WTC11 (cell line): ENCODE measurements around the gene NDUFA6. TPM values are rescaled to one million over a fixed set of nuclear protein-coding genes. Genes with fewer than 3 reads are reported as not detected.

ENCODE experiments used
- ATAC-seq: fragments of 200-7000 bp; cut with Tn5 transposase; 2 replicates; pipeline ENCODE4 v1.10.0; 2021; ENCODE audit warnings: mild to moderate bottlenecking, moderate library complexity
- CTCF ChIA-PET: fragments of 300-600 bp; sonication (Branson Sonifier 250); formaldehyde crosslinking; loops from one replicate; lab custom pipeline; 2021; ENCODE audit warnings: antibody characterized with exemption; lab: Charles Lee
- POLR2A ChIA-PET: fragments of 350-600 bp; sonication (Branson Sonifier 250); formaldehyde crosslinking; loops from one replicate; lab custom pipeline; 2021; ENCODE audit warnings: antibody characterized with exemption; lab: Charles Lee
- DNase-seq: peaks from one replicate; pipeline ENCODE4 v3.0.0; 2021; ENCODE audit warnings: low spot score
- H3K27ac Mint-ChIP-seq: 2 replicates; pipeline ENCODE4 v1.8.0; 2021; ENCODE audit warnings: mixed read lengths
- H3K27me3 Mint-ChIP-seq: 2 replicates; pipeline ENCODE4 v1.8.0; 2021; ENCODE audit warnings: low read depth, mild to moderate bottlenecking, moderate library complexity, mixed read lengths
- H3K36me3 Mint-ChIP-seq: 2 replicates; pipeline ENCODE4 v1.8.0; 2021; ENCODE audit warnings: mixed read lengths
- H3K4me1 Mint-ChIP-seq: 2 replicates; pipeline ENCODE4 v1.8.0; 2022; ENCODE audit warnings: mixed read lengths
- H3K4me3 Mint-ChIP-seq: 2 replicates; pipeline ENCODE4 v1.8.0; 2021; ENCODE audit warnings: mild to moderate bottlenecking, moderate library complexity, mixed read lengths
- H3K9me3 Mint-ChIP-seq: 2 replicates; pipeline ENCODE4 v1.8.0; 2021; ENCODE audit warnings: mixed read lengths
- AR ChIP-seq: fragments of 250-450 bp; sonication (Bioruptor Pico); IDR thresholded peaks from 2 replicates; pipeline ENCODE4 v1.9.0; 2021; ENCODE audit warnings: mild to moderate bottlenecking
- ATF6 ChIP-seq: sonication (generic); formaldehyde crosslinking; IDR thresholded peaks from 2 replicates; pipeline ENCODE4 v1.8.1; 2023; ENCODE audit warnings: mild to moderate bottlenecking, missing genetic modification reagents
- CTCF ChIP-seq: fragments of 200-600 bp; IDR thresholded peaks from 2 replicates; pipeline ENCODE4 v1.8.0; 2022; ENCODE audit warnings: antibody characterized with exemption
- E2F1 ChIP-seq: sonication (generic); formaldehyde crosslinking; IDR thresholded peaks from 2 replicates; pipeline ENCODE4 v1.8.0; 2022; ENCODE audit warnings: mild to moderate bottlenecking, missing genetic modification reagents
- E2F5 ChIP-seq: sonication (generic); formaldehyde crosslinking; IDR thresholded peaks from 2 replicates; pipeline ENCODE4 v1.8.1; 2022; ENCODE audit warnings: mild to moderate bottlenecking, moderate library complexity, missing genetic modification reagents
- ETV6 ChIP-seq: sonication (generic); formaldehyde crosslinking; IDR thresholded peaks from 2 replicates; pipeline ENCODE4 v1.8.1; 2022; ENCODE audit warnings: mild to moderate bottlenecking, missing genetic modification reagents
- GTF2I ChIP-seq: fragments of 250-450 bp; sonication (Bioruptor Pico); conservative IDR thresholded peaks from 2 replicates; pipeline ENCODE4 v1.4.0; 2021; ENCODE audit warnings: mild to moderate bottlenecking
- JAZF1 ChIP-seq: fragments of 250-450 bp; sonication (Bioruptor Pico); IDR thresholded peaks from 2 replicates; pipeline ENCODE4 v1.9.0; 2021; ENCODE audit warnings: moderate library complexity, mild to moderate bottlenecking, inconsistent platforms
- MYBL2 ChIP-seq: sonication (generic); formaldehyde crosslinking; IDR thresholded peaks from 2 replicates; pipeline ENCODE4 v1.8.1; 2023; ENCODE audit warnings: mild to moderate bottlenecking, moderate library complexity, missing genetic modification reagents
- NFYB ChIP-seq: sonication (generic); formaldehyde crosslinking; conservative IDR thresholded peaks from 2 replicates; pipeline ENCODE4 v1.8.0; 2022; ENCODE audit warnings: low read depth, missing genetic modification reagents
- PREB ChIP-seq: sonication (generic); formaldehyde crosslinking; IDR thresholded peaks from 2 replicates; pipeline ENCODE4 v1.8.1; 2022; ENCODE audit warnings: mild to moderate bottlenecking, missing genetic modification reagents, moderate library complexity, borderline replicate concordance
- ZBTB21 ChIP-seq: sonication (generic); formaldehyde crosslinking; IDR thresholded peaks from 2 replicates; pipeline ENCODE4 v1.8.1; 2023; ENCODE audit warnings: mild to moderate bottlenecking, missing genetic modification reagents, borderline replicate concordance
- ZMAT4 ChIP-seq: fragments of 250-450 bp; sonication (Bioruptor Pico); IDR thresholded peaks from 2 replicates; pipeline ENCODE4 v1.9.0; 2021; ENCODE audit warnings: mild to moderate bottlenecking
- ZNF121 ChIP-seq: sonication (generic); formaldehyde crosslinking; IDR thresholded peaks from 2 replicates; pipeline ENCODE4 v1.8.0; 2023; ENCODE audit warnings: missing genetic modification reagents
- ZNF263 ChIP-seq: sonication (generic); formaldehyde crosslinking; IDR thresholded peaks from 2 replicates; pipeline ENCODE4 v1.8.1; 2022; ENCODE audit warnings: low read depth, mild to moderate bottlenecking, moderate library complexity, missing genetic modification reagents
- ZNF281 ChIP-seq: sonication (generic); formaldehyde crosslinking; IDR thresholded peaks from 2 replicates; pipeline ENCODE4 v1.8.0; 2023; ENCODE audit warnings: mild to moderate bottlenecking, missing genetic modification reagents
- ZNF512 ChIP-seq: sonication (generic); formaldehyde crosslinking; IDR thresholded peaks from 2 replicates; pipeline ENCODE4 v1.8.1; 2022; ENCODE audit warnings: missing genetic modification reagents, borderline replicate concordance
- ZNF671 ChIP-seq: fragments of 250-450 bp; sonication (Bioruptor Pico); IDR thresholded peaks from 2 replicates; pipeline ENCODE4 v1.8.0; 2021; ENCODE audit warnings: mild to moderate bottlenecking
- total RNA-seq: library from RNA; stranded (reverse); gene quantifications from 3 replicates; pipeline ENCODE4 v1.2.3, GENCODE V29; 2021

Gene NDUFA6
- total RNA-seq, 1 experiment from 2014 or later: 85.9 TPM

- no peak for TF ChIP-seq ATF6 (CRISPR knock-in tag)
- no peak for TF ChIP-seq ZNF263 (CRISPR knock-in tag)
- no peak for TF ChIP-seq ZNF512 (CRISPR knock-in tag)
- no peak for TF ChIP-seq MYBL2 (CRISPR knock-in tag)
- TF ChIP-seq ZNF121: no peak
- peak; percentile 84; the same call in 1 of the 2 replicates for TF ChIP-seq ZNF281 (CRISPR knock-in tag)
- TF ChIP-seq E2F5 (CRISPR knock-in tag): no peak
- no peak for TF ChIP-seq PREB (CRISPR knock-in tag)
Observed at GRCh38 chr22:42065438-42066125, 25.0 kb downstream of the NDUFA6 start (continued).

- no peak overlapping the region for H3K27ac Mint-ChIP-seq
- no peak overlapping the region for H3K4me3 Mint-ChIP-seq
- TF ChIP-seq ZBTB21 (CRISPR knock-in tag) (no peak), E2F1 (no peak), ZNF512 (CRISPR knock-in tag) (no peak), ZMAT4 (CRISPR knock-in tag) (no peak), CTCF (no peak), AR (no peak), GTF2I (CRISPR knock-in tag) (no peak), ETV6 (no peak), ZNF671 (CRISPR knock-in tag) (no peak), NFYB (no peak), JAZF1 (CRISPR knock-in tag) (no peak)
Observed at GRCh38 chr22:42064629-42065028, 25.9 kb downstream of the NDUFA6 start.

More at GRCh38 chr22:42064629-42065028, 25.9 kb downstream of the NDUFA6 start:
- no peak for ATAC-seq
- Mint-ChIP-seq H3K4me1 (peaks cover 26% of the 10 kb centered on the region), H3K27me3 (no peaks in the 10 kb centered on the region), H3K36me3 (peaks cover 52% of the 10 kb centered on the region), H3K9me3 (no peaks in the 10 kb centered on the region; the same call in 1 of the 2 replicates)
- DNase-seq: no peak
- CTCF ChIA-PET: interaction anchor here (0.8 to 1.6 kb wide), 3 partner anchors 27 to 118 kb away, joined by 3 to 8 read pairs (median 4); partner anchors contain the start of gene CENPM
- POLR2A ChIA-PET: interaction anchor here (1.6 kb wide), 1 partner anchor 26 kb away, joined by 7 read pairs; the partner anchor contains the start of gene NDUFA6
